GM12864 (cell line): ENCODE results near the gene ERCC6.

Experiments used
- DNase-seq: peaks from one replicate; pipeline ENCODE4 v3.0.0-alpha.2; 2011; ENCODE audit warnings: low read depth
- H3K4me3 ChIP-seq: 2 replicates; pipeline ENCODE4 v1.5.1; 2011; ENCODE audit warnings: mild to moderate bottlenecking, low read depth, low read length, control low read depth
- TF ChIP-seq, protein P1 (sequence below): IDR thresholded peaks from 2 replicates; pipeline ENCODE4 v1.5.1; 2011; ENCODE audit warnings: low read depth, mild to moderate bottlenecking, moderate library complexity, low read length, control low read depth, inconsistent platforms; ENCODE audit errors: missing control alignments

The ERCC6 gene

DNA sequence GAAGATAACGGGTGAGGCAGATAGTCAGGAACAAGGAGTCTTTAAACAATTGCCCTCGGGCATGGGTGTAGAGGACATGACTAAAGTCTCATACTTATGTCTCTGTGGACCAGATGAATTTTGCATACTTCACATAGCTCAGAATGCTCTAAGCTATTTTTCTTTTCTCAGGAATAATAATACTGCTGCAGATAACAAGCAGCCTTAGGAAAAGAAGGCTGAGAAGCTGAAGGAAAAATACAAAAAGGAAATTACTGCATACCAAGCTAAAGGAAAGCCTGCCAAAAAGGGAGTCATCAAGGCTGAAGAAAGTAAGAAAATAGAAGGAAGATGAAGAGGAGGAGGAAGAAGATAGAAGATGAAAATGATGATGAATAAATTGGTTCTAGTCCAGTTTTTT lies 13.4 kb upstream of the ERCC6 start:
- no peak for DNase-seq
- TF ChIP-seq, protein P1, sequence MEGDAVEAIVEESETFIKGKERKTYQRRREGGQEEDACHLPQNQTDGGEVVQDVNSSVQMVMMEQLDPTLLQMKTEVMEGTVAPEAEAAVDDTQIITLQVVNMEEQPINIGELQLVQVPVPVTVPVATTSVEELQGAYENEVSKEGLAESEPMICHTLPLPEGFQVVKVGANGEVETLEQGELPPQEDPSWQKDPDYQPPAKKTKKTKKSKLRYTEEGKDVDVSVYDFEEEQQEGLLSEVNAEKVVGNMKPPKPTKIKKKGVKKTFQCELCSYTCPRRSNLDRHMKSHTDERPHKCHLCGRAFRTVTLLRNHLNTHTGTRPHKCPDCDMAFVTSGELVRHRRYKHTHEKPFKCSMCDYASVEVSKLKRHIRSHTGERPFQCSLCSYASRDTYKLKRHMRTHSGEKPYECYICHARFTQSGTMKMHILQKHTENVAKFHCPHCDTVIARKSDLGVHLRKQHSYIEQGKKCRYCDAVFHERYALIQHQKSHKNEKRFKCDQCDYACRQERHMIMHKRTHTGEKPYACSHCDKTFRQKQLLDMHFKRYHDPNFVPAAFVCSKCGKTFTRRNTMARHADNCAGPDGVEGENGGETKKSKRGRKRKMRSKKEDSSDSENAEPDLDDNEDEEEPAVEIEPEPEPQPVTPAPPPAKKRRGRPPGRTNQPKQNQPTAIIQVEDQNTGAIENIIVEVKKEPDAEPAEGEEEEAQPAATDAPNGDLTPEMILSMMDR = no peak
- H3K4me3 ChIP-seq = no peak overlapping the region

DNA sequence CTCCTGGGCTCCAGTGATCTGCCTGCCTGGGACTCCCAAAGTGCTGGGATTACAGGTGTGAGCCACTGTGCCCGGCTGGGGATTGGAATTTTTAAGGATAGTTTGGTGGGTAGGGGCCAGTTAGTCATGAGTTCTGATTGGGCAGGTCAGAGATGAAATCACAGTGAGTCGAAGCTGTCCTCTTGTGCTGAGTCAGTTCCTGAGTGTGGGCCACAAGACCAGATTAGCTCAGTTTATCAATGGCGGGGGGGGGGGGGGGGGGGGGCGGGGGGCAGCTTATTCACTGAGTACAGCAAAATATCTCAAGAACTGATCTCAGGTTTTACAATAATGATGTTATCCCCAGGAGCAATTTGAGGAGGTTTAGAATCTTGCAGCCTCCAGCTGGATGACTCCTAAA lies 11.6 kb upstream of the ERCC6 start:
- no peak overlapping the region for H3K4me3 ChIP-seq
- TF ChIP-seq, protein P1 = no peak
- no peak for DNase-seq

DNA sequence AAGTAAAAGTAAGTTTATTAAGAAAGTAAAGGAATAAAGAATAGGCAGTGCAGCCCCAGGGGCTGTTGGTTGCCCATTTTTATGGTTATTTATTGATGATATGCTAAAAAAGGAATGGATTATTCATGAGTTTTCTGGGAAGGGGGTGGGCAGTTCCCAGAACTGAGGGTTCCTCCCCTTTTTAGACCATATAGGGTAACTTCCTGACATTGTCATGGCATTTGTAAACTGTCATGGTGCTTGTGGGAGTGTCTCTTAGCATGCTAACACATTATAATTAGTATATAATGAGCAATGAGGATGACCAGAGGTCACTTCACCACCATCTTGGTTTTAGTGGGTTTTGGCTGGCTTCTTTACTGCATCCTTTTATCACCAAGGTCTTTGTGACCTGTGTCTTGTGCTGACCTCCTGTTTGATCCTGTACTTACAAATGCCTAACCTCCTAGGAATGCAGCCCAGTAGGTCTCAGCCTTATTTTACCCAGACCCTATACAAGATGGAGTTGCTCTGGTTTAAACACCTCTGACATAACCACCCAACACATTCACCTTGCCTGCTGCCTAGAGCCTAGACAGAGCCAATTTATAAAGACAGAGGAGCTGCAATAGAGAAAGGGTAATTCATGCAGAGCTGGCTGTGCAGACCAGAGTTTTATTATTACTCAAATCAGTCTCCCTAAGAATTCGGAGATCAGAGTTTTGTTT lies 10.9 kb upstream of the ERCC6 start:
- TF ChIP-seq, protein P1 = no peak
- no peak for DNase-seq
- no peak overlapping the region for H3K4me3 ChIP-seq

DNA sequence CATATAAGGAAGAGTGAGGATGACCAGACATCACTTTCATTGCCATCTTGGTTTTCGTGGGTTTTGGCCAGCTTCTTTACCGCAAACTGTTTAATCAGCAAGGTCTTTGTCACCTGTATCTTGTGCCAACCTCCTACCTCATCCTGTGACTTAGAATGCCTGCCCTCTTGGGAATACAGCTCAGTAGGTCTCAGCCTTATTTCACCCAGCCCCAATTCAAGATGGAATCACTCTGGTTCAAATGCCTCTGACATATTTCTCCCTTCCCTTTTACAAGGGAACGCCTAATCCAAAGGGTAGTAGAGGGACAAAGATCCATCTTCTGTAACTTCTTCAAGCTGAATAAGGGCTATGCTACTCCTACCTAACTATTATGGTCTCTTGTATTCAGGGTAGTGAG lies 4.7 kb upstream of the ERCC6 start:
- no peak overlapping the region for H3K4me3 ChIP-seq
- TF ChIP-seq, protein P1 = no peak
- no peak for DNase-seq

DNA sequence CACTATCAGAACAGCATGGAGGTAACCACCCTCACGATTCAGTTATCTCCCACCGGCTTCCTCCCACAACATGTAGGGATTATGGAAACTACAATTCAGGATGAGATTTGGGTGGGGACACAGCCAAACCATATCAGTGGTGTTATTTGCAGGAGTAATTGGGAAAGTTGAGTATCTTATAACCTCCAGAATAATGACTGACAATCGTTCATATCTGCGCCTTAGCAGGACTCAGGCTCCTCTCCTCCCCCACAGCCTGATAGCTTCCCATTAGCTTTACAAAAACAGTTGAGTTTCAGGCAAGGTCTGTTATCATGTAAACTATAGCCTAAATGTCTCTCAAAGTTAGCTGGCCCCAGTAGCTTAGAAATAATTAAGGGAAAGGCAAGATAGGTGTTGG lies 3.4 kb upstream of the ERCC6 start:
- DNase-seq = no peak
- no peak overlapping the region for H3K4me3 ChIP-seq
- TF ChIP-seq, protein P1 = no peak

DNA sequence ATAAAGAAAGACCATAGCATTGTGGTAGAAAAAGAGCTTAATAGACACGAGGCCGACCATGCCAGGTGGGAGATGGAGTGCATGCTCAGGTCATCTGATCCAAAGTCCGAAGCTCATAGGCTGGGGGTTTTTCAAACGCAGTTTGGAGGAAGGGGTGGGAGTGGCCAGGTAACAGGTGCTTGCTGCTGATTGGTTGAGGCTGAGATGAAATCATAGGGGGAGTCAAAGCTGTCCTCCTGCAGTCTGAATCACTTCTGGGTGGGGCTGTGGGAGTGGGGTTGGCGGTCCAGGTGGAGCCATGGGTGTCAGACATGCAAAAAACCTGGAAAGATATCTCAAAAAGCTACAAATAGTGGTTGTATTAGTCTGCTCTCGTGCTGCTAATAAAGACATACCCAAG lies 2.8 kb upstream of the ERCC6 start:
- no peak for DNase-seq
- TF ChIP-seq, protein P1 = no peak
- no peak overlapping the region for H3K4me3 ChIP-seq
